ENCODE results near the gene SCN1A. TPM values are rescaled to one million over a fixed set of nuclear protein-coding genes. Genes with fewer than 3 reads are reported as not detected.

The SCN1A gene
- total and polyA plus RNA-seq, 2 of the 4 experiments (the other 2 are of a cell fraction) = under 0.01 TPM; not detected in 1

GRCh38 chr2:165970663-165971062 is 157.2 kb downstream of the SCN1A start:
- ChIA-PET CTCF (no interaction called here), POLR2A (ENCODE audit: unreplicated experiment) (no interaction called here)
- H3K18ac ChIP-seq (ENCODE audit: low read depth, low read length) = no peak overlapping the region
- H2AFZ ChIP-seq (replicated peaks; ENCODE audit: low read length, poor library complexity) = no peak overlapping the region
- H3K4me1 ChIP-seq (ENCODE audit: control insufficient read depth, insufficient read depth, low read length) = no peaks in the 10 kb centered on the region
- no peak overlapping the region for H3K27ac ChIP-seq (ENCODE audit: insufficient read depth, low read length)
- DNase-seq (no peak), ATAC-seq (ENCODE audit: low read depth) (no peak)
- no peaks in the 10 kb centered on the region for H3K36me3 ChIP-seq (ENCODE audit: control insufficient read depth, insufficient read depth, low read length)
- intact Hi-C loops (cut with micrococcal nuclease) (no loop called here), in situ Hi-C loops (cut with MboI; ENCODE audit: low sequenced_read_pairs) (loop anchor here (25.0 kb wide), 1 partner anchor 442 kb away; no protein-coding TSS in a partner anchor), dilution Hi-C loops (cut with HindIII; ENCODE audit: low sequenced_read_pairs, unreplicated experiment) (no loop called here)
- H2BK120ac ChIP-seq (ENCODE audit: low read depth, low read length) = no peak overlapping the region
- no peak overlapping the region for H3K4me2 ChIP-seq (ENCODE audit: low read depth, low read length)
- no peaks in the 10 kb centered on the region for H3K9me3 ChIP-seq (ENCODE audit: control insufficient read depth, insufficient read depth, low read length)
- no peaks in the 10 kb centered on the region for H4K20me1 ChIP-seq (ENCODE audit: insufficient read depth, low read length)
- H2BK15ac ChIP-seq (ENCODE audit: low read depth, low read length) = no peak overlapping the region
- no peaks in the 10 kb centered on the region for H3K79me1 ChIP-seq (ENCODE audit: low read depth in 1 of 2, low read length in 2 of 2)
- no peak overlapping the region for H4K91ac ChIP-seq (ENCODE audit: insufficient read depth, low read depth, low read length)
- H3K27me3 ChIP-seq (ENCODE audit: control insufficient read depth, insufficient read depth, low read length) = no peaks in the 10 kb centered on the region
- no peak for TF ChIP-seq FOS (IDR thresholded peaks at IDR 0.05; ENCODE audit: low read depth, low read length)
- no peak overlapping the region for H2AK5ac ChIP-seq (ENCODE audit: low read depth, low read length)
- no peak overlapping the region for H2AK9ac ChIP-seq (replicated peaks; ENCODE audit: low read depth, low read length, poor library complexity)
- no peak overlapping the region for H3K4ac ChIP-seq (ENCODE audit: low read depth, low read length)
- H2BK20ac ChIP-seq (ENCODE audit: low read depth, low read length) = no peak overlapping the region
- BruUV-seq (replicated peaks) = no TSS peak
- no peak overlapping the region for H3K4me3 ChIP-seq (ENCODE audit: insufficient read depth, low read depth, low read length)
- no peak overlapping the region for H3K9ac ChIP-seq (ENCODE audit: low read depth, low read length)
- no peak overlapping the region for H4K5ac ChIP-seq (ENCODE audit: low read depth, low read length)
- H3K23ac ChIP-seq (ENCODE audit: low read depth, low read length) = no peak overlapping the region
- H3K56ac ChIP-seq (ENCODE audit: extremely low read depth, insufficient read depth, low read length) = no peak overlapping the region
- H4K8ac ChIP-seq (ENCODE audit: low read depth in 2 of 2, low read length in 2 of 2) = no peak overlapping the region
- H3K14ac ChIP-seq (replicated peaks; ENCODE audit: low read depth, low read length) = no peak overlapping the region
- no peak overlapping the region for H2BK5ac ChIP-seq (ENCODE audit: low read depth, low read length, poor library complexity, severe bottlenecking)
- WGBS, 2 experiments (ENCODE audit: extremely low coverage in 2 of 2, insufficient read length in 1 of 2) = no CpG with 5 or more reads among the region's 1 CpG
- no peaks in the 10 kb centered on the region for H3K9me1 ChIP-seq (ENCODE audit: insufficient read depth, low read length)
